ENCODE data around the gene DNAJC4. TPM values are rescaled to one million over a fixed set of nuclear protein-coding genes. Genes with fewer than 3 reads are reported as not detected.

Gene DNAJC4
- total RNA-seq, 1 experiment from 2014 or later: 24.2 TPM

DNA sequence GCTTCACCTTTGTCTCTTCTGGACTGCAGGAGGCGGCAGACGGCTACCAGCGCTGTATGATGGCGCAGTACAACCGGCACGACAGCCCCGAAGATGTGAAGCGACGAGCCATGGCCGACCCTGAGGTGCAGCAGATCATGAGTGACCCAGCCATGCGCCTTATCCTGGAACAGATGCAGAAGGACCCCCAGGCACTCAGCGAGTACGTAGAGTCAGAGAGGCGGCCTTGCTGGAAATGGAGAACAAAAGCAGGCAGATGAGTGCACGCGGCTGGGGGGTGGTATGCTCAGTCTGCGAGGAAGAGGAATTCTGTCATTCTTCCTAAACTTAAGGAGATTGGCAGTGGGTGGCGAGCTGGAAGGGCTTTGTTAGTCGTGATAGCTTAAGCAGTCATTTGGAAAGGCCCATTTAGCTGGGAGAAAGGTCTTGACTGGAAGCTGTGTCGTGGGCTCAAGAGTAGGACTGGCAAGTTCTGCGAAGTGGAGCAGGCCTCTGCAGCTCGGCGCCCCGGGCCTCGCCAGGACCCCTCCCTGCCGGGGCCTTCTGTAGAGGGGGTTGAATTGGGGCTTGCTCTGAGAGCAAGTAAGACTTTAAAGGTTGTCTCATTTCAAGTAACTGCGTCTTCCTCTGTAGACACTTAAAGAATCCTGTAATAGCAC lies 26.8 kb upstream of the DNAJC4 start:
- no peak overlapping the region for H4K5ac ChIP-seq (ENCODE audit: insufficient read length, low read depth, low read length)
- H3K9ac ChIP-seq (ENCODE audit: extremely low read depth, insufficient read length, low read length): no peak overlapping the region
- no peaks in the 10 kb centered on the region for H3K27me3 ChIP-seq (ENCODE audit: insufficient read depth, low read length)
- H3K4me2 ChIP-seq (ENCODE audit: insufficient read depth, insufficient read length, low read length): no peak overlapping the region
- no peaks in the 10 kb centered on the region for H3K9me3 ChIP-seq (ENCODE audit: control insufficient read depth, low read depth, low read length)
- no peak overlapping the region for H2AFZ ChIP-seq (ENCODE audit: low read length)
- H3T11ph ChIP-seq (ENCODE audit: low read length): no peak overlapping the region
- H3K27me3 Mint-ChIP-seq (ENCODE audit: low read depth): no peaks in the 10 kb centered on the region
- no peaks in the 10 kb centered on the region for H4K20me1 ChIP-seq (ENCODE audit: control insufficient read depth, insufficient read depth, insufficient read length)
- DNase-seq: no peak
- no peak overlapping the region for H2BK20ac ChIP-seq (ENCODE audit: low read depth, low read length, poor library complexity, severe bottlenecking)
- no peak overlapping the region for H3K4me3 Mint-ChIP-seq
- no CpG with 5 or more reads among the region's 27 CpGs for WGBS (ENCODE audit: extremely low coverage, insufficient read length, low lambda C conversion rate)
- TF ChIP-seq, protein P1, sequence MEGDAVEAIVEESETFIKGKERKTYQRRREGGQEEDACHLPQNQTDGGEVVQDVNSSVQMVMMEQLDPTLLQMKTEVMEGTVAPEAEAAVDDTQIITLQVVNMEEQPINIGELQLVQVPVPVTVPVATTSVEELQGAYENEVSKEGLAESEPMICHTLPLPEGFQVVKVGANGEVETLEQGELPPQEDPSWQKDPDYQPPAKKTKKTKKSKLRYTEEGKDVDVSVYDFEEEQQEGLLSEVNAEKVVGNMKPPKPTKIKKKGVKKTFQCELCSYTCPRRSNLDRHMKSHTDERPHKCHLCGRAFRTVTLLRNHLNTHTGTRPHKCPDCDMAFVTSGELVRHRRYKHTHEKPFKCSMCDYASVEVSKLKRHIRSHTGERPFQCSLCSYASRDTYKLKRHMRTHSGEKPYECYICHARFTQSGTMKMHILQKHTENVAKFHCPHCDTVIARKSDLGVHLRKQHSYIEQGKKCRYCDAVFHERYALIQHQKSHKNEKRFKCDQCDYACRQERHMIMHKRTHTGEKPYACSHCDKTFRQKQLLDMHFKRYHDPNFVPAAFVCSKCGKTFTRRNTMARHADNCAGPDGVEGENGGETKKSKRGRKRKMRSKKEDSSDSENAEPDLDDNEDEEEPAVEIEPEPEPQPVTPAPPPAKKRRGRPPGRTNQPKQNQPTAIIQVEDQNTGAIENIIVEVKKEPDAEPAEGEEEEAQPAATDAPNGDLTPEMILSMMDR (conservative IDR thresholded peaks at IDR 0.05): no peak
- peaks cover 44 to 86% (median 77%) of the 10 kb centered on the region in 3 experiments; a peak in 6 of 7 replicates for H3K36me3 Mint-ChIP-seq (ENCODE audit: insufficient read depth in 1 of 3, low read depth in 3 of 3)
- no peak overlapping the region for H3K14ac ChIP-seq (ENCODE audit: insufficient read depth, low read length)
- H3K23me2 ChIP-seq (ENCODE audit: insufficient read length, low read depth, low read length, poor library complexity, severe bottlenecking): no peaks in the 10 kb centered on the region
- H3K27ac ChIP-seq (ENCODE audit: insufficient read length, low read depth, low read length): no peak overlapping the region
- no peak overlapping the region for H2BK120ac ChIP-seq (ENCODE audit: low read depth, low read length, poor library complexity, severe bottlenecking)
- H3K4me1 ChIP-seq (ENCODE audit: insufficient read depth, low read length): no peaks in the 10 kb centered on the region
- no peak overlapping the region for H3K18ac ChIP-seq (ENCODE audit: insufficient read length, low read depth, low read length)
- no peak overlapping the region for H2BK12ac ChIP-seq (ENCODE audit: insufficient read length, low read depth, low read length)
- H3K4ac ChIP-seq (ENCODE audit: low read depth, low read length): no peak overlapping the region
- H3K79me1 ChIP-seq (ENCODE audit: insufficient read depth, low read depth, low read length, poor library complexity, severe bottlenecking): no peaks in the 10 kb centered on the region
- H3K27ac Mint-ChIP-seq: peak overlapping the region in 2 of 3 experiments; percentile 88 to 91; a peak in 4 of 7 replicates
- H2BK5ac ChIP-seq (ENCODE audit: insufficient read length, low read length): no peak overlapping the region
- no peak overlapping the region for H3K23ac ChIP-seq (ENCODE audit: insufficient read length, low read depth, low read length)
- H4K91ac ChIP-seq (ENCODE audit: insufficient read length, low read depth, low read length): no peak overlapping the region
- no peak overlapping the region for H3K56ac ChIP-seq (ENCODE audit: insufficient read length, low read depth, low read length)
- H2BK15ac ChIP-seq (ENCODE audit: low read depth, low read length): no peak overlapping the region
- no peak overlapping the region for H4K8ac ChIP-seq (replicated peaks; ENCODE audit: insufficient read length, low read depth, low read length)
- H2AK5ac ChIP-seq (ENCODE audit: insufficient read length, low read length): no peak overlapping the region
- peaks cover 13 to 14% of the 10 kb centered on the region in 2 experiments for H3K4me1 Mint-ChIP-seq
- no peaks in the 10 kb centered on the region for H3K79me2 ChIP-seq (ENCODE audit: insufficient read depth, low read length)
- H3K9me3 Mint-ChIP-seq: no peaks in the 10 kb centered on the region; a peak in 1 of 5 replicates

Data from H9 (cell line).